ENCODE measurements around the gene TMEM135.

- TF ChIP-seq POLR2AphosphoS5 (IDR thresholded peaks at IDR 0.05; ENCODE audit: low read depth, low read length) = no peak
- no peak for TF ChIP-seq FOXP2 (optimal IDR thresholded peaks at IDR 0.05; ENCODE audit: borderline replicate concordance, extremely low read depth, extremely low read length, insufficient read depth)
Measured at GRCh38 chr11:87290304-87290922, 252.7 kb downstream of the TMEM135 start.

All from PFSK-1 (cell line).